ENCODE results near the gene TRPC4. TPM values are rescaled to one million over a fixed set of nuclear protein-coding genes. Genes with fewer than 3 reads are reported as not detected.
A peak's percentile ranks its signal among the peaks of the same experiment; 100 is the strongest.
"Not testable (repeated sequence)": the region's sequence is repeated elsewhere in the genome, so short reads cannot be mapped to it uniquely, and the experiment has no call there.

TRPC4 gene
- total RNA-seq, 1 donor from 2014 or later: not detected

DNA sequence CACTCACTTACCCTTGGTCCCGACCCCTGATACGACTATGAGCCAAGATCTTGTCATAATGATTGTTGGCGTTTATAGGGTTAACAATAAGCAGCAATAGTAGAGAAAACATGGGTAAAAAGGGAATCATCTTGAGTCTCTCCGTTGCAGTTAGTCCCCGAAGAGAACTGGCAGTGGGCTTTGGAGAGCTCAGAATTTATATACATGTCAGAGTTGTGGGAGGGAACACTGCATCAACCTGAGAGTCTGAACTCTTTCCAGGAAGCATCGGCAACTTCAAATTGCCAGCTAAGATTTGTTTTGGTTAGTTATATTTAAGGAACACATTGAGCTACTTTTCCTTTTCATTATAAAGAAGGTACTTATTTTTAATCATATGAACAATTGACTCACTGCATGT lies 271.0 kb downstream of the TRPC4 start, which contains the start of gene POSTN:
TSS of gene POSTN (minus strand) at position 172 of the 400 bp plus-strand sequence. CDS start at position 130, 42 bp downstream.
- no peaks in the 10 kb centered on the region for H3K36me3 Mint-ChIP-seq (ENCODE audit: unreplicated experiment)
- TF ChIP-seq, protein P1, sequence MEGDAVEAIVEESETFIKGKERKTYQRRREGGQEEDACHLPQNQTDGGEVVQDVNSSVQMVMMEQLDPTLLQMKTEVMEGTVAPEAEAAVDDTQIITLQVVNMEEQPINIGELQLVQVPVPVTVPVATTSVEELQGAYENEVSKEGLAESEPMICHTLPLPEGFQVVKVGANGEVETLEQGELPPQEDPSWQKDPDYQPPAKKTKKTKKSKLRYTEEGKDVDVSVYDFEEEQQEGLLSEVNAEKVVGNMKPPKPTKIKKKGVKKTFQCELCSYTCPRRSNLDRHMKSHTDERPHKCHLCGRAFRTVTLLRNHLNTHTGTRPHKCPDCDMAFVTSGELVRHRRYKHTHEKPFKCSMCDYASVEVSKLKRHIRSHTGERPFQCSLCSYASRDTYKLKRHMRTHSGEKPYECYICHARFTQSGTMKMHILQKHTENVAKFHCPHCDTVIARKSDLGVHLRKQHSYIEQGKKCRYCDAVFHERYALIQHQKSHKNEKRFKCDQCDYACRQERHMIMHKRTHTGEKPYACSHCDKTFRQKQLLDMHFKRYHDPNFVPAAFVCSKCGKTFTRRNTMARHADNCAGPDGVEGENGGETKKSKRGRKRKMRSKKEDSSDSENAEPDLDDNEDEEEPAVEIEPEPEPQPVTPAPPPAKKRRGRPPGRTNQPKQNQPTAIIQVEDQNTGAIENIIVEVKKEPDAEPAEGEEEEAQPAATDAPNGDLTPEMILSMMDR (IDR thresholded peaks at IDR 0.05; ENCODE audit: partially characterized antibody, unreplicated experiment): no peak
- no peaks in the 10 kb centered on the region for H3K9me3 Mint-ChIP-seq (ENCODE audit: unreplicated experiment)
- no peaks in the 10 kb centered on the region for H3K27me3 Mint-ChIP-seq (ENCODE audit: unreplicated experiment)
- no peak within 1 kb of the TSS for H3K27ac Mint-ChIP-seq (ENCODE audit: unreplicated experiment)
- H3K4me1 Mint-ChIP-seq (ENCODE audit: low read depth, unreplicated experiment): peaks cover 37% of the 10 kb centered on the region
- no peak within 1 kb of the TSS for H3K4me3 Mint-ChIP-seq (ENCODE audit: unreplicated experiment)
- no peak for DNase-seq

DNA sequence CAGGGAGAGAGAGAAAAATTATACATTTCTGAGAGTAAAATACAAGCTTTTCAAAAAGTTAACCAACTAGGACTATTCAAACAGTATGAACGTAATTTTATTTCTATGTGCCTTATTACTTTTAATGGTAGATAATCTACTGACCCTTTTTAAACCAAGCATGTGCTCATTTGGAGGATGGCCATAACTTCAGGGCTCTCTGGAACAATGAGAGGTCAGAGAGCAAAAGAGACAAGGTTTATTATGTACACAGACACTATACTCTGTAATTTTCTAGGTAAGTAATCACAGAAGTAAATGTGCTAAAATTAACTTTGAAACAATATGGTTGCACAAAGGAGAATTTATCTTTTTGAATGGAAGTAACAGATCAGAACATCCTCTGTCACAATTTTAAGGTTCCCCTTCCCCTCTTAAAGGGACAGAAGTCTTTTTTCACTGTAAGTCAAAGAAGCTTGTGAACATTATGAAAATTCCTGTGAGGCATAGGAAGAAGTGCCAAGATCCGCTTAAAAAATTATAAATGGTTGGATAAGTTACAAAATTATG lies 272.0 kb downstream of the TRPC4 start:
- TF ChIP-seq, protein P1 (IDR thresholded peaks at IDR 0.05; ENCODE audit: partially characterized antibody, unreplicated experiment): no peak
- Mint-ChIP-seq H3K27ac (ENCODE audit: unreplicated experiment) (no peak overlapping the region), H3K9me3 (ENCODE audit: unreplicated experiment) (no peaks in the 10 kb centered on the region), H3K4me3 (ENCODE audit: unreplicated experiment) (no peak overlapping the region), H3K27me3 (ENCODE audit: unreplicated experiment) (no peaks in the 10 kb centered on the region), H3K36me3 (ENCODE audit: unreplicated experiment) (no peaks in the 10 kb centered on the region), H3K4me1 (ENCODE audit: low read depth, unreplicated experiment) (peaks cover 37% of the 10 kb centered on the region)
- DNase-seq: no peak

DNA sequence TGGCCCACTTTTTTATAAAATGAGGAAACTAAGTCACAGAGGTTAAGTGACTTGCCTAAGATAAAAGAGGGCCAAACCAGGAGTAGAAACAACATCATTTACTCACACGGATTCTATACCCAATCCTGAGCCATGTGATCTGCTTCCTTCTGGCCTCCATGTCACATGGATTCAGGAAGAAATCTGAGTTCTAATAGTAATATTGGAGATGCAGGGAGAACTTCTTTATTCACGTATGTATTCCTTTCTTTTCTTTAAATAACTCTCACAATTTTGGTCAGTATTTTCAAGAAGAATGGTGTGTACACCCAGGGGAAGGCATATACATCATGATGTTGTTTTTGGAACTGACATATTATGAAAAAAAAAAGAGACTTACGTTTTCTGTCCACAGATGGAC lies 272.8 kb downstream of the TRPC4 start:
- DNase-seq: no peak
- H3K9me3 Mint-ChIP-seq (ENCODE audit: unreplicated experiment): no peaks in the 10 kb centered on the region
- peaks cover 34% of the 10 kb centered on the region for H3K4me1 Mint-ChIP-seq (ENCODE audit: low read depth, unreplicated experiment)
- no peak overlapping the region for H3K27ac Mint-ChIP-seq (ENCODE audit: unreplicated experiment)
- no peak overlapping the region for H3K4me3 Mint-ChIP-seq (ENCODE audit: unreplicated experiment)
- H3K36me3 Mint-ChIP-seq (ENCODE audit: unreplicated experiment): no peaks in the 10 kb centered on the region
- TF ChIP-seq, protein P1 (IDR thresholded peaks at IDR 0.05; ENCODE audit: partially characterized antibody, unreplicated experiment): no peak
- H3K27me3 Mint-ChIP-seq (ENCODE audit: unreplicated experiment): no peaks in the 10 kb centered on the region

DNA sequence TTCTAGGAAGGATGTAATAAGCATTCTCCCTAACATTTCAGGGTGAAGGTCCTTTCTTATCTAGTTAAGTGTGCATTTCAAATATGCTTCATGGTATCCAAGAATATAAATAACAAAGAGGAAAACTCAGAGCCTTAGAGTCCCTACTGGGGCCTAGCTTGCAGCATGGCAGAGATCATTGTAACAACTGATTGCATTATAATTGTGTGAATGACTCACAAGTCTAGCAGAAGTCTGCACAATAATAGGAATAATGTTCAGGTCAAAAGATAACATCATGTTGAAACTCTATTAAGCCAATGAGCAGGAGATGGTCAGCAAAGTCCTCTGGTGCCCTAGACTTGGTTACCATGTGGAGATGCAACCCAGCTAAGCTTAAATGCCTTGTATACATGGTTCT lies 274.4 kb downstream of the TRPC4 start:
- no peak overlapping the region for H3K4me3 Mint-ChIP-seq (ENCODE audit: unreplicated experiment)
- H3K27ac Mint-ChIP-seq (ENCODE audit: unreplicated experiment): peak overlapping the region; percentile 79
- TF ChIP-seq, protein P1 (IDR thresholded peaks at IDR 0.05; ENCODE audit: partially characterized antibody, unreplicated experiment): no peak
- no peak for DNase-seq
- peaks cover 1% of the 10 kb centered on the region for H3K27me3 Mint-ChIP-seq (ENCODE audit: unreplicated experiment)
- peaks cover 30% of the 10 kb centered on the region for H3K4me1 Mint-ChIP-seq (ENCODE audit: low read depth, unreplicated experiment)
- H3K36me3 Mint-ChIP-seq (ENCODE audit: unreplicated experiment): no peaks in the 10 kb centered on the region
- H3K9me3 Mint-ChIP-seq (ENCODE audit: unreplicated experiment): no peaks in the 10 kb centered on the region

DNA sequence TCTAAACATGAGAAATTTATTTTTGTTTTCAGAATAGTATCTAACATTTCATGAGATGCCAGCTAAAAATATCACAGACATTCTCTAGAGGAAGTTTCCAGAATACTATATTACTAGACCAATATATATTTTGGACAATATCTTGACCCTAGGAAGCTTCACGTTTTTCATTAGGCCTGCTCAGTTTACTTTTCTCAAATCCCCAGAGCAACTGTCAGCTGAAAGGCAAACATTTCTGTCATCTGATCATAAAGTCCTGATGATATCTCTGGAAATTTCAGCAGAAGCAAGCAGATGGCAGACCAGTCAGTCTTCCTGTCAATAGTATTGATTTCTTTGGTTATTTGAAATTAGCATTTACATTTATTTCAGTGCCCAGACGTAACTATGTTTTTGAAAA lies 275.0 kb downstream of the TRPC4 start:
- DNase-seq: no peak
- Mint-ChIP-seq H3K27ac (ENCODE audit: unreplicated experiment) (peak overlapping the region; percentile 79), H3K9me3 (ENCODE audit: unreplicated experiment) (no peaks in the 10 kb centered on the region), H3K4me1 (ENCODE audit: low read depth, unreplicated experiment) (peaks cover 30% of the 10 kb centered on the region), H3K27me3 (ENCODE audit: unreplicated experiment) (peaks cover 1% of the 10 kb centered on the region), H3K4me3 (ENCODE audit: unreplicated experiment) (peak overlapping the region; percentile 7), H3K36me3 (ENCODE audit: unreplicated experiment) (no peaks in the 10 kb centered on the region)
- TF ChIP-seq, protein P1 (IDR thresholded peaks at IDR 0.05; ENCODE audit: partially characterized antibody, unreplicated experiment): no peak

DNA sequence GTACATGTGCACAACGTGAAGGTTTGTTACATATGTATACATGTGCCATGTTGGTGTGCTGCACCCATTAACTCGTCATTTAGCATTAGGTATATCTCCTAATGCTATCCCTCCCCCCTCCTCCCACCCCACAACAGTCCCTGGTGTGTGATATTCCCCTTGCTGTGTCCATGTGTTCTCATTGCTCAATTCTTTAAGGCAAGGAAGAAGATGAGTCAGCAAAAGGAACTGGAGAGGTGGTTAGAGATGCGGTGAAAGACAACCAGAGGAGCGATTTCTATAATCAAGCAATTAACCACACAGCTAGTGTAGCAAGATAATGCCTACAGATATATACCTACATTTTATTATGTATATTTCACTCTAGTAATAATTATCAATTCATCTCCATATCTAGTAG lies 280.2 kb downstream of the TRPC4 start:
- H3K9me3 Mint-ChIP-seq (ENCODE audit: unreplicated experiment); H3K36me3 Mint-ChIP-seq (ENCODE audit: unreplicated experiment); DNase-seq; H3K4me3 Mint-ChIP-seq (ENCODE audit: unreplicated experiment); H3K27me3 Mint-ChIP-seq (ENCODE audit: unreplicated experiment): not testable (repeated sequence)
- Mint-ChIP-seq H3K27ac (ENCODE audit: unreplicated experiment) (peak overlapping the region; percentile 75), H3K4me1 (ENCODE audit: low read depth, unreplicated experiment) (peaks cover 12% of the 10 kb centered on the region)
